GM21360 (cell line): ENCODE data around the gene OSBPL5.

Experiments used
- ATAC-seq: cut with Tn5 transposase; IDR thresholded peaks from one replicate; pipeline ENCODE4 v1.9.1; 2021; ENCODE audit warnings: mild to moderate bottlenecking, moderate library complexity; ENCODE audit not compliant: unreplicated experiment

Gene OSBPL5

GRCh38 chr11:3150726-3151125 is 14.4 kb downstream of the OSBPL5 start:
- no peak for ATAC-seq

- no peak for ATAC-seq
These were observed 15.3 kb downstream of the OSBPL5 start for GRCh38 chr11:3149852-3150188.

- no peak for ATAC-seq
These were observed 15.9 kb downstream of the OSBPL5 start for GRCh38 chr11:3148990-3149851.

- no peak for ATAC-seq
These were observed 16.7 kb downstream of the OSBPL5 start for GRCh38 chr11:3148255-3148989.

- no peak for ATAC-seq
These were observed 17.5 kb downstream of the OSBPL5 start for GRCh38 chr11:3147626-3148025.

GRCh38 chr11:3147257-3147619 is 17.9 kb downstream of the OSBPL5 start:
- ATAC-seq, result no peak

GRCh38 chr11:3146612-3147256 is 18.4 kb downstream of the OSBPL5 start:
- ATAC-seq, result no peak

- ATAC-seq, result no peak
These were observed 19.9 kb downstream of the OSBPL5 start for GRCh38 chr11:3145206-3145520.

- no peak for ATAC-seq
These were observed 20.6 kb downstream of the OSBPL5 start for GRCh38 chr11:3144296-3145205.

GRCh38 chr11:3143136-3143880 is 21.8 kb downstream of the OSBPL5 start:
- ATAC-seq, result no peak

GRCh38 chr11:3140291-3140603 is 24.9 kb downstream of the OSBPL5 start:
- ATAC-seq, result no peak

- no peak for ATAC-seq
These were observed 25.4 kb downstream of the OSBPL5 start for GRCh38 chr11:3139481-3140290.

GRCh38 chr11:3139086-3139440 is 26.0 kb downstream of the OSBPL5 start:
- ATAC-seq, result no peak

- ATAC-seq, result no peak
These were observed 26.7 kb downstream of the OSBPL5 start for GRCh38 chr11:3138178-3139085.

- ATAC-seq, result no peak
These were observed 27.5 kb downstream of the OSBPL5 start for GRCh38 chr11:3137486-3138177.

- no peak for ATAC-seq
These were observed 28.3 kb downstream of the OSBPL5 start for GRCh38 chr11:3136546-3137455.
